ENCODE results near the gene SIRPB2. TPM values are rescaled to one million over a fixed set of nuclear protein-coding genes. Genes with fewer than 3 reads are reported as not detected.
A peak's percentile ranks its signal among the peaks of the same experiment; 100 is the strongest.

SIRPB2 gene
- total and polyA plus RNA-seq, 10 of the 15 experiments (the other 5 are each of a cell fraction or from before 2014, with no cell fraction given) = not detected

- ChIA-PET SMC1A (ENCODE audit: uncharacterized antibody, unreplicated experiment) (interaction anchor here (1.0 to 4.4 kb wide), 5 partner anchors 31 to 254 kb away, joined by 3 to 24 read pairs (median 4); no protein-coding TSS in a partner anchor), CTCF (interaction anchor here (0.7 to 4.8 kb wide), 16 partner anchors 9 to 485 kb away, joined by 3 to 54 read pairs (median 6); partner anchors contain the start of gene SDCBP2), RAD21 (ENCODE audit: unreplicated experiment) (interaction anchor here (1.2 to 3.9 kb wide), 5 partner anchors 25 to 310 kb away, joined by 4 to 20 read pairs (median 7); no protein-coding TSS in a partner anchor), POLR2A (interaction anchor here (1.1 to 1.6 kb wide), 3 partner anchors 9 to 310 kb away, joined by 3 to 4 read pairs (median 4); no protein-coding TSS in a partner anchor)
- Histone ChIP-seq H3K4me1 (ENCODE audit: control insufficient read depth, insufficient read depth, low read length) (peaks cover 25% of the 10 kb centered on the region), H3K27me3 (replicated peaks in 1 of 2; ENCODE audit: control insufficient read depth in 2 of 2, insufficient read depth in 2 of 2, low read length in 1 of 2) (no peaks in the 10 kb centered on the region; a peak in 1 of 4 replicates), H3K9ac (ENCODE audit: control insufficient read depth, insufficient read depth, low read length) (no peak overlapping the region), H3K36me3 (ENCODE audit: control insufficient read depth in 2 of 2, insufficient read depth in 2 of 2, low read length in 1 of 2) (0 out of 4 replicates have a peak, but pooled peaks cover 0 to 4% of the 10 kb centered on the region in 2 experiments), H3K79me2 (ENCODE audit: control insufficient read depth, insufficient read depth, low read length) (peaks cover 19% of the 10 kb centered on the region), H3K27ac (ENCODE audit: control insufficient read depth, insufficient read depth) (no peak overlapping the region), H3K9me3 (replicated peaks; ENCODE audit: control insufficient read depth, insufficient read depth, low read length) (no peaks in the 10 kb centered on the region), H4K20me1 (ENCODE audit: control insufficient read depth, insufficient read depth) (peaks cover 6% of the 10 kb centered on the region), H3K4me3 (no peak overlapping the region), H2AFZ (ENCODE audit: control insufficient read depth, low read depth, low read length) (peak overlapping the region; percentile 3), H3K4me2 (ENCODE audit: control insufficient read depth, insufficient read depth) (0 out of 2 replicates have a peak overlapping the region, but pooled peaks have one; percentile 10)
- intact Hi-C loops (cut with micrococcal nuclease; ENCODE audit: unreplicated experiment) (loop anchor here (2.0 kb wide), 1 partner anchor 35 kb away; no protein-coding TSS in a partner anchor), in situ Hi-C loops (cut with MboI) (no loop called here)
- BruUV-seq (replicated peaks) = no TSS peak
- TF ChIP-seq ZNF384 (IDR thresholded peaks at IDR 0.05; ENCODE audit: borderline replicate concordance, low read depth, low read length) (no peak), ZBED1 (IDR thresholded peaks at IDR 0.05; ENCODE audit: borderline replicate concordance) (no peak), KAT2A (conservative IDR thresholded peaks at IDR 0.05; ENCODE audit: control insufficient read depth, low read depth, low read length) (no peak), EP300 (IDR thresholded peaks at IDR 0.05; ENCODE audit: borderline replicate concordance in 1 of 2, control insufficient read depth in 1 of 2, low read depth in 2 of 2, low read length in 2 of 2) (no peak), DPF2 (IDR thresholded peaks at IDR 0.05) (no peak), KDM1A (IDR thresholded peaks at IDR 0.05; ENCODE audit: borderline replicate concordance) (no peak), SREBF2 (IDR thresholded peaks at IDR 0.05; ENCODE audit: low read length) (no peak), MAX (IDR thresholded peaks at IDR 0.05; ENCODE audit: low read depth, low read length) (no peak), POLR2A (IDR thresholded peaks at IDR 0.05; ENCODE audit: low read depth, low read length) (no peak), IRF4 (IDR thresholded peaks at IDR 0.05; ENCODE audit: low read depth, low read length) (no peak), BCL11A (IDR thresholded peaks at IDR 0.05; ENCODE audit: low read depth, low read length) (no peak)
- no peak for FAIRE-seq
- ATAC-seq = no peak
- DNase-seq (ENCODE audit: low read depth, low spot score) = no peak
- WGBS (ENCODE audit: insufficient coverage, insufficient replicate concordance, low lambda C conversion rate, missing lambda C conversion rate) = 45% methylated on average over 22 of the region's 22 CpGs
Measured at GRCh38 chr20:1467355-1468116, 23.7 kb downstream of the SIRPB2 start.

All from GM12878 (cell line).